PFSK-1 (cell line): ENCODE results near the gene SUCLG1.

Source experiments
- POLR2AphosphoS5 ChIP-seq: IDR thresholded peaks from 2 replicates; pipeline ENCODE4 v1.6.1; 2012; ENCODE audit warnings: low read depth, mild to moderate bottlenecking, control low read depth, low read length, moderate library complexity
- SIN3A ChIP-seq: IDR thresholded peaks from 2 replicates; pipeline ENCODE4 v1.6.1; 2012; ENCODE audit warnings: mild to moderate bottlenecking, low read length, moderate library complexity, borderline replicate concordance; ENCODE audit not compliant: insufficient read depth
- TAF1 ChIP-seq: IDR thresholded peaks from 2 replicates; pipeline ENCODE4 v1.6.1; 2012; ENCODE audit warnings: low read length, control low read depth, borderline replicate concordance; ENCODE audit not compliant: insufficient read depth
- TF ChIP-seq, protein P1 (sequence below), 2 experiments: IDR thresholded peaks; 2 replicates each; pipeline versions ENCODE4 v1.6.1 to v1.8.0; 2011 to 2012; ENCODE audit warnings: low read depth in 2 of 2, low read length in 2 of 2, control low read depth in 1 of 2, inconsistent platforms in 1 of 2, mild to moderate bottlenecking in 1 of 2, moderate library complexity in 1 of 2; ENCODE audit not compliant: insufficient read depth in 1 of 2

DNA sequence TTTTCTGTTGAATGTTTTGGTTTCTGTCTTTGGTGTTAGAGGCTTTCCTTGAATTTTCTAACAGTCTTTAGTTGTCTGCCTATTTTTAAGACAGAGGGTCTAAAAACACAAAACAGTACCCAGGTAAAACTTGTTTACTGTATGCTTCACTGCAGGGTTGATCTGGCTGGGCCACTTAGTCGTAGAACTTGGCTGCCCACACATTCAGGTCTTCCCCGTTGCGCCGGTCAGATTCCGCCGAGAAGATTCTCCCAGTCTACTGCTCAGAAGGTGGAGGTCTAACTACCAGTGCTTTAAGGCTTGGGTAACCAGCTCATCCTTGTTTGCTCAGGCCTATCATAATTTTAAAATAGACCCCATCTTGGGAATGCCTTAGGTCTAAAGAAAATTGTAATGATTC is 32.7 kb upstream of the SUCLG1 start:
- TF ChIP-seq SIN3A (no peak), POLR2AphosphoS5 (no peak), TAF1 (no peak)
- TF ChIP-seq, protein P1, sequence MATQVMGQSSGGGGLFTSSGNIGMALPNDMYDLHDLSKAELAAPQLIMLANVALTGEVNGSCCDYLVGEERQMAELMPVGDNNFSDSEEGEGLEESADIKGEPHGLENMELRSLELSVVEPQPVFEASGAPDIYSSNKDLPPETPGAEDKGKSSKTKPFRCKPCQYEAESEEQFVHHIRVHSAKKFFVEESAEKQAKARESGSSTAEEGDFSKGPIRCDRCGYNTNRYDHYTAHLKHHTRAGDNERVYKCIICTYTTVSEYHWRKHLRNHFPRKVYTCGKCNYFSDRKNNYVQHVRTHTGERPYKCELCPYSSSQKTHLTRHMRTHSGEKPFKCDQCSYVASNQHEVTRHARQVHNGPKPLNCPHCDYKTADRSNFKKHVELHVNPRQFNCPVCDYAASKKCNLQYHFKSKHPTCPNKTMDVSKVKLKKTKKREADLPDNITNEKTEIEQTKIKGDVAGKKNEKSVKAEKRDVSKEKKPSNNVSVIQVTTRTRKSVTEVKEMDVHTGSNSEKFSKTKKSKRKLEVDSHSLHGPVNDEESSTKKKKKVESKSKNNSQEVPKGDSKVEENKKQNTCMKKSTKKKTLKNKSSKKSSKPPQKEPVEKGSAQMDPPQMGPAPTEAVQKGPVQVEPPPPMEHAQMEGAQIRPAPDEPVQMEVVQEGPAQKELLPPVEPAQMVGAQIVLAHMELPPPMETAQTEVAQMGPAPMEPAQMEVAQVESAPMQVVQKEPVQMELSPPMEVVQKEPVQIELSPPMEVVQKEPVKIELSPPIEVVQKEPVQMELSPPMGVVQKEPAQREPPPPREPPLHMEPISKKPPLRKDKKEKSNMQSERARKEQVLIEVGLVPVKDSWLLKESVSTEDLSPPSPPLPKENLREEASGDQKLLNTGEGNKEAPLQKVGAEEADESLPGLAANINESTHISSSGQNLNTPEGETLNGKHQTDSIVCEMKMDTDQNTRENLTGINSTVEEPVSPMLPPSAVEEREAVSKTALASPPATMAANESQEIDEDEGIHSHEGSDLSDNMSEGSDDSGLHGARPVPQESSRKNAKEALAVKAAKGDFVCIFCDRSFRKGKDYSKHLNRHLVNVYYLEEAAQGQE (IDR thresholded peaks at IDR 0.05; ENCODE audit: insufficient read depth in 1 of 2, low read depth in 2 of 2, low read length in 2 of 2), result no peak
